Caco-2 (cell line): Measurements from ENCODE around the gene RPRD1A. TPM values are rescaled to one million over a fixed set of nuclear protein-coding genes. Genes with fewer than 3 reads are reported as not detected.
A peak's percentile ranks its signal among the peaks of the same experiment; 100 is the strongest.

Experiments
- BruUV-seq: library from RNA; stranded (reverse); fragments of 400-500 nt; replicated peaks from 2 replicates; lab custom pipeline; 2021; lab: Mats Ljungman, UMichigan
- CTCF ChIA-PET: fragments of 300-600 bp; sonication (Branson Sonifier 250); formaldehyde crosslinking; loops from one replicate; lab custom pipeline; 2022; ENCODE audit warnings: antibody characterized with exemption; lab: Charles Lee
- POLR2A ChIA-PET: fragments of 300-600 bp; sonication (Branson Sonifier 250); formaldehyde crosslinking; loops from one replicate; lab custom pipeline; 2022; ENCODE audit warnings: antibody characterized with exemption; lab: Charles Lee
- DNase-seq, 2 experiments: peaks; one replicate each; pipeline versions ENCODE4 v3.0.0 to v3.0.0-alpha.2; 2020 to 2022
- H3K27me3 ChIP-seq: replicated peaks from 2 replicates; pipeline ENCODE4 v1.6.0; 2011; ENCODE audit warnings: low read length; ENCODE audit not compliant: control insufficient read depth, insufficient read depth
- H3K36me3 ChIP-seq: 2 replicates; pipeline ENCODE4 v1.5.1; 2011; ENCODE audit warnings: low read length; ENCODE audit not compliant: control insufficient read depth, insufficient read depth
- H3K4me1 ChIP-seq: fragments of 250-450 bp; sonication (Bioruptor Pico); 2 replicates; pipeline ENCODE4 v1.5.1; 2020; ENCODE audit warnings: mild to moderate bottlenecking
- H3K4me3 ChIP-seq: 2 replicates; pipeline ENCODE4 v1.5.1; 2011; ENCODE audit warnings: low read depth, mild to moderate bottlenecking, control low read depth, low read length
- H3K9me3 ChIP-seq: fragments of 250-450 bp; sonication (Bioruptor Pico); 2 replicates; pipeline ENCODE4 v1.5.1; 2020; ENCODE audit warnings: mild to moderate bottlenecking, moderate library complexity
- H3K27ac Mint-ChIP-seq: one replicate; pipeline ENCODE4 v1.8.0; 2022; ENCODE audit warnings: mixed read lengths; ENCODE audit not compliant: unreplicated experiment
- H3K27me3 Mint-ChIP-seq: one replicate; pipeline ENCODE4 v1.8.0; 2022; ENCODE audit warnings: mixed read lengths; ENCODE audit not compliant: insufficient read depth, unreplicated experiment
- H3K36me3 Mint-ChIP-seq: one replicate; pipeline ENCODE4 v1.8.0; 2022; ENCODE audit warnings: mild to moderate bottlenecking, mixed read lengths; ENCODE audit not compliant: insufficient read depth, unreplicated experiment
- H3K4me1 Mint-ChIP-seq: one replicate; pipeline ENCODE4 v1.8.0; 2022; ENCODE audit warnings: low read depth, mixed read lengths; ENCODE audit not compliant: unreplicated experiment
- H3K4me3 Mint-ChIP-seq: one replicate; pipeline ENCODE4 v1.8.0; 2022; ENCODE audit warnings: mild to moderate bottlenecking, moderate library complexity, mixed read lengths; ENCODE audit not compliant: unreplicated experiment
- H3K9me3 Mint-ChIP-seq: one replicate; pipeline ENCODE4 v1.8.0; 2022; ENCODE audit warnings: mixed read lengths; ENCODE audit not compliant: unreplicated experiment
- intact Hi-C: fragments of 100-400 bp; cut with micrococcal nuclease; formaldehyde crosslinking; loops from one replicate; pipeline ENCODE4 v1.10.0; 2022; ENCODE audit not compliant: unreplicated experiment
- total RNA-seq: library from RNA; stranded (reverse); gene quantifications from 2 replicates; pipeline ENCODE4 v1.2.3, GENCODE V29; 2022
- TF ChIP-seq, protein P1 (sequence below), 2 experiments: fragments of 200-600 bp in 1 of 2; IDR thresholded peaks; 1 replicate in 1 of 2; 2 replicates in 1 of 2; pipeline versions ENCODE4 v1.5.1 to v1.8.0; 2011 to 2022; ENCODE audit warnings: antibody characterized with exemption in 1 of 2, control low read depth in 1 of 2, inconsistent platforms in 1 of 2, low read depth in 1 of 2, low read length in 1 of 2, mild to moderate bottlenecking in 1 of 2, moderate library complexity in 1 of 2; ENCODE audit not compliant: insufficient read depth in 1 of 2, severe bottlenecking in 1 of 2, unreplicated experiment in 1 of 2

RPRD1A gene
- total RNA-seq, 1 experiment from 2014 or later, result 18.9 TPM

DNA sequence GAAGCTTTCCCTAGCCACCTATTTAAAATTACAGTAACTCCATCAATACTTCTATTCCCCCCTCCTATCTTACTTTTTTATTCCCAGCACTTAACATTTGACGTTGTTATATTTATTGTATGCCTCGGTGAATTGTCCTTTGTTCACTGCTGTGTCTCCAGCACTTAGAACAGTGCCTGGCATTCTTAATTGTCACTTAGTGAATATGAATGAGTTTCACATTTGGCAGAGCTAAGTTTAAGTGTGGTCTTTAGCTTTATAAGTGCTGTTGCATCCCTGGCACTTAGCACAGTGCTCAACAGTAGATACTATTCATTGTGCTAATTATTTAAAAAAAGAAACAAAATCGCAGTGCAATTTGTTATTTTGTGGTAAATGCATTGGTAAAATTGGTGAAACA lies 93.2 kb downstream of the RPRD1A start:
- no peaks in the 10 kb centered on the region for H3K27me3 Mint-ChIP-seq
- ChIA-PET POLR2A (no interaction called here), CTCF (no interaction called here)
- no peak for DNase-seq
- Histone ChIP-seq H3K27me3 (no peaks in the 10 kb centered on the region), H3K9me3 (no peaks in the 10 kb centered on the region), H3K36me3 (no peaks in the 10 kb centered on the region), H3K4me1 (no peaks in the 10 kb centered on the region), H3K4me3 (no peak overlapping the region)
- H3K36me3 Mint-ChIP-seq, result peaks cover 35% of the 10 kb centered on the region
- H3K9me3 Mint-ChIP-seq, result no peaks in the 10 kb centered on the region
- H3K4me3 Mint-ChIP-seq, result peak overlapping the region; percentile 92
- no TSS peak for BruUV-seq
- H3K4me1 Mint-ChIP-seq, result peaks cover 8% of the 10 kb centered on the region
- intact Hi-C loops, result loop anchor here (5.0 kb wide), 1 partner anchor 93 kb away; the partner anchor contains the start of gene RPRD1A
- no peak overlapping the region for H3K27ac Mint-ChIP-seq
- TF ChIP-seq, protein P1, sequence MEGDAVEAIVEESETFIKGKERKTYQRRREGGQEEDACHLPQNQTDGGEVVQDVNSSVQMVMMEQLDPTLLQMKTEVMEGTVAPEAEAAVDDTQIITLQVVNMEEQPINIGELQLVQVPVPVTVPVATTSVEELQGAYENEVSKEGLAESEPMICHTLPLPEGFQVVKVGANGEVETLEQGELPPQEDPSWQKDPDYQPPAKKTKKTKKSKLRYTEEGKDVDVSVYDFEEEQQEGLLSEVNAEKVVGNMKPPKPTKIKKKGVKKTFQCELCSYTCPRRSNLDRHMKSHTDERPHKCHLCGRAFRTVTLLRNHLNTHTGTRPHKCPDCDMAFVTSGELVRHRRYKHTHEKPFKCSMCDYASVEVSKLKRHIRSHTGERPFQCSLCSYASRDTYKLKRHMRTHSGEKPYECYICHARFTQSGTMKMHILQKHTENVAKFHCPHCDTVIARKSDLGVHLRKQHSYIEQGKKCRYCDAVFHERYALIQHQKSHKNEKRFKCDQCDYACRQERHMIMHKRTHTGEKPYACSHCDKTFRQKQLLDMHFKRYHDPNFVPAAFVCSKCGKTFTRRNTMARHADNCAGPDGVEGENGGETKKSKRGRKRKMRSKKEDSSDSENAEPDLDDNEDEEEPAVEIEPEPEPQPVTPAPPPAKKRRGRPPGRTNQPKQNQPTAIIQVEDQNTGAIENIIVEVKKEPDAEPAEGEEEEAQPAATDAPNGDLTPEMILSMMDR (IDR thresholded peaks at IDR 0.05; ENCODE audit: insufficient read depth in 1 of 2, low read depth in 1 of 2, low read length in 1 of 2, severe bottlenecking in 1 of 2, unreplicated experiment in 1 of 2), result no peak

DNA sequence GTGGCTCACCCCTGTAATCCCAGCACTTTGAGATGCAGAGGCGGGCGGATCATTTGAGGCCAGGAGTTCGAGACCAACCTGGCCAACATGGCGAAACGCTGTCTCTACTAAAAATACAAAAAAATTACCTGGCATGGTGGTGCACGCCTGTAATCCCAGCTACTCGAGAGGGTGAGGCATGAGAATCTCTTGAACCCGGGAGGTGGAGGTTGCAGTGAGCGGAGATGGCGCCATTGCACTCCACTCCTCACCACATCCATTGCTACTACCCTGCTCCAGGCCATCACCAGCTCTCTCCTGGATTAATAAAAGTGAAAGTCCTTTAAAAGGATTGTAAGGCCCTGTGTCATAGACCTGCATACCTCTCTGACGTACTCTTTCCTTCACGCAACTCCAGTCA lies 93.7 kb downstream of the RPRD1A start:
- Mint-ChIP-seq H3K4me3 (peak overlapping the region; percentile 92), H3K27me3 (no peaks in the 10 kb centered on the region), H3K36me3 (peaks cover 35% of the 10 kb centered on the region), H3K4me1 (peaks cover 8% of the 10 kb centered on the region), H3K27ac (no peak overlapping the region), H3K9me3 (no peaks in the 10 kb centered on the region)
- BruUV-seq, result no TSS peak
- Histone ChIP-seq H3K4me3 (peak overlapping the region; percentile 58; the same call in 1 of the 2 replicates), H3K36me3 (no peaks in the 10 kb centered on the region), H3K27me3 (no peaks in the 10 kb centered on the region), H3K4me1 (no peaks in the 10 kb centered on the region), H3K9me3 (no peaks in the 10 kb centered on the region)
- TF ChIP-seq, protein P1 (IDR thresholded peaks at IDR 0.05; ENCODE audit: insufficient read depth in 1 of 2, low read depth in 1 of 2, low read length in 1 of 2, severe bottlenecking in 1 of 2, unreplicated experiment in 1 of 2), result no peak
- CTCF ChIA-PET, result no interaction called here
- POLR2A ChIA-PET, result no interaction called here
- intact Hi-C loops, result loop anchor here (5.0 kb wide), 1 partner anchor 94 kb away; the partner anchor contains the start of gene RPRD1A
- no peak for DNase-seq

DNA sequence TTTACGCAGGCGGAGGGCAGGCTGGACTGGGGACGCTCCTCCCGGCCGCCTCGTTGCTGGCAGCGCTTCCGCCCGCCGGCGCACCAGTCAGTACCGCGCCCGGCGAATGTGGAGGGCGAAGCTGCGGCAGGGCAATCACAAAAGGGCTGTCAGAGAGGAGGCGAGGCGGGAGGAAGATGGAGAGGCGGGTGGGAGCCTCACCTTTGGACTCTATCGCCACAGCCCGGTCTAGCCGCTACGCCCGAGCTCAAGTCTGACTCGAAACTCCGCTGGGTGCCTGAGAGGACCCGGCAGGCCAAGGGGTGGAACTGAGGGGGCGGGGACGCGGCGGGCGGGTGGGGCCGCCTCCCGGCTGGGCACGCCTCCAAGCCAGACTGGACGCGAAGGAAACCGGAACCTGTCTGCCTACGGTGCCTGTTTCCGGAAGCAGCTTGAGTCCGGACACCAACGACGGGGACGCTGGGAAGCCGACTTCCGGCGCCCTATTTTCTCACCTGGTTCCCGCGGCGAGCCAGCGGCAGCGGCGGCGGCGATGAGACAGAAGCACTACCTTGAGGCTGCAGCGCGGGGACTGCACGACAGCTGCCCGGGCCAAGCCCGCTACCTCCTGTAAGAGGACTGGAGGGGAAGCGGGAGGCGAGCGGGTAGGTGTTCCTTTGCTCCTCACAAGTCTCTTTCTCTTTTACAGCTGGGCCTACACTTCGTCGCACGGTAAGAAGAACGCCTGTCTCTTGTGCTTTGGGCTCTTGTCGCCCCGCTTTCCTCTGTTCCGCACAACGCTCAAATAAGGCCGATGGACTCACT lies 95.0 kb downstream of the RPRD1A start, which contains the start of gene RMP24:
Gene RMP24 (plus strand): TSS at position 483 of the 804 bp plus-strand sequence.
- H3K27me3 Mint-ChIP-seq, result no peaks in the 10 kb centered on the region
- no peaks in the 10 kb centered on the region for H3K36me3 ChIP-seq
- CTCF ChIA-PET, result interaction anchor here (0.5 kb wide), 1 partner anchor 86 kb away, joined by 4 read pairs; no protein-coding TSS in a partner anchor
- H3K4me3 ChIP-seq, result peak within 1 kb of the TSS; percentile 58
- intact Hi-C loops, result loop anchor here (5.0 kb wide), 1 partner anchor 95 kb away; the partner anchor contains the start of gene RPRD1A
- TF ChIP-seq, protein P1 (IDR thresholded peaks at IDR 0.05; ENCODE audit: insufficient read depth in 1 of 2, low read depth in 1 of 2, low read length in 1 of 2, severe bottlenecking in 1 of 2, unreplicated experiment in 1 of 2), result no peak
- no TSS peak for BruUV-seq
- H3K9me3 ChIP-seq, result no peaks in the 10 kb centered on the region
- peaks cover 25% of the 10 kb centered on the region for H3K36me3 Mint-ChIP-seq
- peaks cover 8% of the 10 kb centered on the region for H3K4me1 Mint-ChIP-seq
- H3K9me3 Mint-ChIP-seq, result no peaks in the 10 kb centered on the region
- no peaks in the 10 kb centered on the region for H3K4me1 ChIP-seq
- POLR2A ChIA-PET, result interaction anchor here (0.6 kb wide), 1 partner anchor 12 kb away, joined by 5 read pairs; no protein-coding TSS in a partner anchor
- peak; percentile 88 to 91 for DNase-seq
- peak within 1 kb of the TSS; percentile 92 for H3K27ac Mint-ChIP-seq
- no peaks in the 10 kb centered on the region for H3K27me3 ChIP-seq
- peak within 1 kb of the TSS; percentile 92 for H3K4me3 Mint-ChIP-seq
